ENCODE results near the gene RNF212B.
"Not testable (repeated sequence)": the region's sequence is repeated elsewhere in the genome, so short reads cannot be mapped to it uniquely, and the experiment has no call there.

The RNF212B gene

DNA sequence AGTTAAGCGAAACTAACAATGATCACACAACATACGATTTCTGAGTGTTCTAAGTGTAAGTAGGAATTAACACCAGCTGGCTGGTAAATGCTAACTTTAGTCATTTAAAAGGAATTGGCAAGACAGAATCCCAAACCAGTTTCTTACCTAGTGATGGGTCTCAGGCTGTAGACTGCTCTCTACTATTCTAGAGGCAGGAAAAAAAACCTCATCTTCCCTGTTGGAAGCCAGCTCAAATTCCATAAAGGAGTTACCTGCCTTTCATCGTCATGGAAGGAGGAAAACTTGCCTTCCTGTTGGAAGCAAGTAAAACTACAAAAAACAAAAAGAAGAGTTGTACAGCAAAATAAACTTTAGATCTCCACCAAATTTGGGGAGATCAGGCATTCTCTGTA, 30.6 kb upstream of the RNF212B start:
- TF ChIP-seq, protein P1, sequence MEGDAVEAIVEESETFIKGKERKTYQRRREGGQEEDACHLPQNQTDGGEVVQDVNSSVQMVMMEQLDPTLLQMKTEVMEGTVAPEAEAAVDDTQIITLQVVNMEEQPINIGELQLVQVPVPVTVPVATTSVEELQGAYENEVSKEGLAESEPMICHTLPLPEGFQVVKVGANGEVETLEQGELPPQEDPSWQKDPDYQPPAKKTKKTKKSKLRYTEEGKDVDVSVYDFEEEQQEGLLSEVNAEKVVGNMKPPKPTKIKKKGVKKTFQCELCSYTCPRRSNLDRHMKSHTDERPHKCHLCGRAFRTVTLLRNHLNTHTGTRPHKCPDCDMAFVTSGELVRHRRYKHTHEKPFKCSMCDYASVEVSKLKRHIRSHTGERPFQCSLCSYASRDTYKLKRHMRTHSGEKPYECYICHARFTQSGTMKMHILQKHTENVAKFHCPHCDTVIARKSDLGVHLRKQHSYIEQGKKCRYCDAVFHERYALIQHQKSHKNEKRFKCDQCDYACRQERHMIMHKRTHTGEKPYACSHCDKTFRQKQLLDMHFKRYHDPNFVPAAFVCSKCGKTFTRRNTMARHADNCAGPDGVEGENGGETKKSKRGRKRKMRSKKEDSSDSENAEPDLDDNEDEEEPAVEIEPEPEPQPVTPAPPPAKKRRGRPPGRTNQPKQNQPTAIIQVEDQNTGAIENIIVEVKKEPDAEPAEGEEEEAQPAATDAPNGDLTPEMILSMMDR (IDR thresholded peaks at IDR 0.05; ENCODE audit: low read depth, low read length), result no peak
- H3K4me3 ChIP-seq (replicated peaks in 1 of 2; ENCODE audit: low read depth in 2 of 2, low read length in 2 of 2), result no peak overlapping the region
- DNase-seq (ENCODE audit: low read depth in 2 of 2), result no peak

DNA sequence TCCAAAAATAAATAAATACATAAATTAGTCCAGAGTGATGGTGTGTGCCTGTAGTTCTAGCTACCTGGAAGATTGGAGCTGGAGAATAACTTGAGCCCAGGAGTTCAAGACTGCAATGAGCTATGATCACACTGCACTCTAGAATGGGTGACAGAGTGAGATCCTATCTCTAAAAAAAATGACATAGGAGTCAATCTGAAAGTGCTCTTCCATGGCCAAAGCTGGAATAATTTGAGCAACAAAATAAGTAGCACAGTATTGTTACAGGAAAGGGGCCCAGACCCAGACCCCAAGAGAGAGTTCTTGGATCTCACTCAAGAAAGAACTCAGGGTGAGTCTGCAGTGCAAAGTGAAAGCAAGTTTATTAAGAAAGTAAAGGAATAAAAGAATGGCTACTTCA, 29.4 kb upstream of the RNF212B start:
- no peak overlapping the region for H3K4me3 ChIP-seq (replicated peaks in 1 of 2; ENCODE audit: low read depth in 2 of 2, low read length in 2 of 2)
- DNase-seq (ENCODE audit: low read depth in 2 of 2), result no peak
- TF ChIP-seq, protein P1 (IDR thresholded peaks at IDR 0.05; ENCODE audit: low read depth, low read length), result no peak

DNA sequence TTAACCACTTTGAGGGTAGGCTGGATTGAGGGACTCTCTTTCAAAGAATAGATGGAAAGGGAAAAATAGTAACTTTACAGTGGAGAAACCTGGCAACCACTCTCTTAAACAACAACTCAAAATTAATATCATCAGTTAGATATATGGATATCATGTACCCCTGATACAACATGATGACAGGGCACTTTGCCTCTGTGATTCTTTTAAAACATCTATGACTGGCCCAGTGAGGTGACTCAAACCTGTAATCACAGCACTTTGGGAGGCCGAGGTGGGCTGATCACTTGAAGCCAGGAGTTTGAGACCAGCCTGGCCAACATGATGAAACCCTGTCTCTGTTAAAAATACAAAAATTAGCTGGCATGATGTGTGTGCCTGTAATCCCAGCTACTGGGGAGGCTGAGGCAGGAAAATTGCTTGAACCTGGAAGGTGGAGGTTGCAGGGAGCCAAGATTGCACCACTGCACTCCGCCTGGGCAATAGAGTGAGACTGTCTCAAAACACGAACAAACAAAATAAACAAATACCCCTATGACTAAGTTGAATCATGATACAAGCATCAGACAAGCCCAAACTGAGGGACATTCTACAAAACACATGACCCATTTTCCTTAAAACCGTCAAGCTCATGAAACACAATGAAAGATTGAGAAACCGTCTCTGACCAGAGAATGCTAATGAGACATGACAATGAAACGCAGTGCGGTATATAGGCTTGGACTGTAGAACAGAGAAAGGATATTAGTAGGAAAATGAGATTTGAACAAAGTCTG, 27.9 kb upstream of the RNF212B start:
- peak; percentile 2 to 62 for DNase-seq (ENCODE audit: low read depth in 2 of 2)
- H3K4me3 ChIP-seq (replicated peaks in 1 of 2; ENCODE audit: low read depth in 2 of 2, low read length in 2 of 2), result no peak overlapping the region
- TF ChIP-seq, protein P1 (IDR thresholded peaks at IDR 0.05; ENCODE audit: low read depth, low read length), result no peak

DNA sequence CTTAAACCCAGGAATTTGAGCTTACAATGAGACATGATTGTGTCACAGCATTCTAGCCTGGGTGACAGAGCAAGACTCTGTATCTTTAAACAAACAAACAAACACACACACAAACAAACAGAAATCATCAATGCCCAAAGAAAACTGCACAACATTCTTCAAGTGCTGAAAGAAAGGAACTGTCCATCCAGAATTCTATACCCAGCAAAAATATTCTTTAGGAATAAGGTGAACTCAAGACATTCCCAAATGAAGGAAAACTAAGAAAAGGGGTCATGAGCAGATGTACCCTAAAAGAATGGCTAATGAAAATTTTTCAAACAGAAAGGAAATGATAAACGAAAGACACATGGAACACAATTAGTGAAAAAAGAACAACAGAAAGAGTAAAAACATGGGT, 22.3 kb upstream of the RNF212B start:
- no peak overlapping the region for H3K4me3 ChIP-seq (replicated peaks in 1 of 2; ENCODE audit: low read depth in 2 of 2, low read length in 2 of 2)
- DNase-seq (ENCODE audit: low read depth in 2 of 2), result no peak
- TF ChIP-seq, protein P1 (IDR thresholded peaks at IDR 0.05; ENCODE audit: low read depth, low read length), result no peak

DNA sequence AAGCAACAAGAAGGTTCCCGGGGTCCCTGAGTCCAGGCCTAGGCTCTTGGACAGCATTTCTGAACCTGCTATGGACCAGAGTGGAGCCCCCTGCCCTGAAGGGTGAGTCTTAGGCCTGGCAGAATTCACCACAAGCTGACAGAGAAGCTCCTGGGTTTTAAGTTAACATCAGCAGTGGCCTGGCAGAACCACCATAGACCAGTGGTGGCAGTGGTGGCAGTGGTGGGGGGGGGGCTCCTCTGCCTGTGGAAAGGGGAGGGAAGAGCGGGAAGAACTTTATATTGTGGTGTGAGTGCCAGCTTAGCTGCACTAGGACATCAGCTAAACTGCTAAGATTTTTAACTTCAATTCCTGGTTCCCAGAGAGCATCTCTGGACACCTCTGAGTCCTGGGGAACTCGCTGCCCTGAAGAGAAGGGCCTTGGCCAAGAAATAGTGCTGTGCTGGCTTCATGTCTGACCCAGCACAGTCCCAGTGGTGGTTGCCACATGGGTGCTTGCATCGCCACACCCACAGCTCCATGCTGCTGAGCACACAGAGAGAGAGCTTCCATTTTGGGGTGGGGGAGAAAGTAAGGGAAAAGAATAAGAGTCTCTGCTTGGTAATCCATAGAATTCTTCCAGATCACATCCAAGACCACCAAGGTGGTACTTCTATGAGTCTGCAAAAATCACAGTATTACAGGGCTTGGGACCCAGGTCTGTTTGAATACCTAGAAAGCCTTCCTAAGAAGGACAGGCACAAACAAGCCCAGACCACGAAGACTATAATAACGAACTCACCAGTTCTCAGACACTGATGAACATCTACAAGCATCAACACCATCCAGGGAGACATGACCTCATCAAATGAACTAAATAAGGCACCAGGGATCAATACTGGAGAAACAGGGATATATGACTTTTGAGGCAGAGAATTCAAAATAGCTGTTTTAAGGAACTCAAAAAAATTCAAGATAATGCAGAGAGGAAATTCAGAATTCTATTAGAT, 20.4 kb upstream of the RNF212B start:
- TF ChIP-seq, protein P1 (IDR thresholded peaks at IDR 0.05; ENCODE audit: low read depth, low read length), result no peak
- no peak for DNase-seq (ENCODE audit: low read depth in 2 of 2)
- H3K4me3 ChIP-seq (replicated peaks in 1 of 2; ENCODE audit: low read depth in 2 of 2, low read length in 2 of 2), result no peak overlapping the region

DNA sequence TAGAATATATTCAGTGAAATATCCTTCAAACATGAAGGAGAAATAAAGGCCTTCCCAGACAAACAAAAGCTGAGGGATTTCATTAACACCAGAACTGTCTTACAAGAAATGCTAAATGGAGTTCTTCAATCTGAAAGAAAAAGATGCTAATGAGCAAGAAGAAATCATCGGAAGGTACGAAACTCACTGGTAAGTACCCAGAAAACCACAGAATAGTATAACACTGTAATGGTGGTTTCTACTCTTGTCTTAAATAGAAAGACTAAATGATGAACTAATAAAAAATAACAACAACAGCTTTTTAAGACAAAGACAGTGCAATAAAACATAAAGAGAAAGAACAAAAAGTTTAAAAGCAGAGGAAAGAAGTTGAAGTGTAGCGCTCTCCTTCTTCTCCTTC, 18.7 kb upstream of the RNF212B start:
- TF ChIP-seq, protein P1 (IDR thresholded peaks at IDR 0.05; ENCODE audit: low read depth, low read length), result no peak
- DNase-seq (ENCODE audit: low read depth in 2 of 2), result no peak
- H3K4me3 ChIP-seq (replicated peaks in 1 of 2; ENCODE audit: low read depth in 2 of 2, low read length in 2 of 2), result no peak overlapping the region

DNA sequence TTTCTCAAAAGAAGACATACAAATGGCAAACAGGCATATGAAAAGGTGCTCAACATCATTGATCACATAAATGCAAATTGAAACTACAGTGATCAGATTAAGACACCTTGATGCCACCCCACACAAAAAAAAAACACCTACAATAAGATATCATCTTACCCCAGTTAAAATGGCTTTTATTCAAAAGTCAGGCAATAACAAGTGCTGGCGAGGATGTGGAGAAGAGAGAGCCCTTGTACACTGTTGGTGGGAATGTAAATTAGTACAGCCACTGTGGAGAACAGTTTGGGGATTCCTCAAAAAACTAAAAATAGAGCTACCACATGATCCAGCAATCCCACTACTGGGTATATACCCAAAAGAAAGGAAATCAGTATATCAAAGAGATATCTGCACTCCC, 12.8 kb upstream of the RNF212B start:
- not testable (repeated sequence) for DNase-seq (ENCODE audit: low read depth in 2 of 2); H3K4me3 ChIP-seq (replicated peaks in 1 of 2; ENCODE audit: low read depth in 2 of 2, low read length in 2 of 2)
